Measurements from ENCODE around the gene BACE1.

BACE1 gene

GRCh38 chr11:117313828-117314768 is 2.0 kb downstream of the BACE1 start:
- TF ChIP-seq, protein P1, sequence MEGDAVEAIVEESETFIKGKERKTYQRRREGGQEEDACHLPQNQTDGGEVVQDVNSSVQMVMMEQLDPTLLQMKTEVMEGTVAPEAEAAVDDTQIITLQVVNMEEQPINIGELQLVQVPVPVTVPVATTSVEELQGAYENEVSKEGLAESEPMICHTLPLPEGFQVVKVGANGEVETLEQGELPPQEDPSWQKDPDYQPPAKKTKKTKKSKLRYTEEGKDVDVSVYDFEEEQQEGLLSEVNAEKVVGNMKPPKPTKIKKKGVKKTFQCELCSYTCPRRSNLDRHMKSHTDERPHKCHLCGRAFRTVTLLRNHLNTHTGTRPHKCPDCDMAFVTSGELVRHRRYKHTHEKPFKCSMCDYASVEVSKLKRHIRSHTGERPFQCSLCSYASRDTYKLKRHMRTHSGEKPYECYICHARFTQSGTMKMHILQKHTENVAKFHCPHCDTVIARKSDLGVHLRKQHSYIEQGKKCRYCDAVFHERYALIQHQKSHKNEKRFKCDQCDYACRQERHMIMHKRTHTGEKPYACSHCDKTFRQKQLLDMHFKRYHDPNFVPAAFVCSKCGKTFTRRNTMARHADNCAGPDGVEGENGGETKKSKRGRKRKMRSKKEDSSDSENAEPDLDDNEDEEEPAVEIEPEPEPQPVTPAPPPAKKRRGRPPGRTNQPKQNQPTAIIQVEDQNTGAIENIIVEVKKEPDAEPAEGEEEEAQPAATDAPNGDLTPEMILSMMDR (IDR thresholded peaks at IDR 0.05; ENCODE audit: insufficient read depth, low read length, poor library complexity, severe bottlenecking): no peak
- H3K4me3 ChIP-seq (replicated peaks; ENCODE audit: low read depth, low read length): no peak overlapping the region
- no peak for DNase-seq (ENCODE audit: extremely low read depth, insufficient read length)
- H3K36me3 ChIP-seq (ENCODE audit: control insufficient read depth, insufficient read depth, low read length): no peaks in the 10 kb centered on the region
- peaks cover 3% of the 10 kb centered on the region for H3K27me3 ChIP-seq (replicated peaks; ENCODE audit: control insufficient read depth, insufficient read depth, low read length)

GRCh38 chr11:117313091-117313490 is 3.0 kb downstream of the BACE1 start:
- Histone ChIP-seq H3K4me3 (replicated peaks; ENCODE audit: low read depth, low read length) (no peak overlapping the region), H3K27me3 (replicated peaks; ENCODE audit: control insufficient read depth, insufficient read depth, low read length) (peaks cover 3% of the 10 kb centered on the region), H3K36me3 (ENCODE audit: control insufficient read depth, insufficient read depth, low read length) (no peaks in the 10 kb centered on the region)
- TF ChIP-seq, protein P1 (IDR thresholded peaks at IDR 0.05; ENCODE audit: insufficient read depth, low read length, poor library complexity, severe bottlenecking): no peak
- no peak for DNase-seq (ENCODE audit: extremely low read depth, insufficient read length)

GRCh38 chr11:117309310-117309709 is 6.7 kb downstream of the BACE1 start:
- H3K27me3 ChIP-seq (replicated peaks; ENCODE audit: control insufficient read depth, insufficient read depth, low read length): no peaks in the 10 kb centered on the region
- DNase-seq (ENCODE audit: extremely low read depth, insufficient read length): no peak
- no peak overlapping the region for H3K4me3 ChIP-seq (replicated peaks; ENCODE audit: low read depth, low read length)
- H3K36me3 ChIP-seq (ENCODE audit: control insufficient read depth, insufficient read depth, low read length): no peaks in the 10 kb centered on the region
- TF ChIP-seq, protein P1 (IDR thresholded peaks at IDR 0.05; ENCODE audit: insufficient read depth, low read length, poor library complexity, severe bottlenecking): no peak

GRCh38 chr11:117305145-117305544 is 10.9 kb downstream of the BACE1 start:
- H3K27me3 ChIP-seq (replicated peaks; ENCODE audit: control insufficient read depth, insufficient read depth, low read length): no peaks in the 10 kb centered on the region
- TF ChIP-seq, protein P1 (IDR thresholded peaks at IDR 0.05; ENCODE audit: insufficient read depth, low read length, poor library complexity, severe bottlenecking): no peak

DNA sequence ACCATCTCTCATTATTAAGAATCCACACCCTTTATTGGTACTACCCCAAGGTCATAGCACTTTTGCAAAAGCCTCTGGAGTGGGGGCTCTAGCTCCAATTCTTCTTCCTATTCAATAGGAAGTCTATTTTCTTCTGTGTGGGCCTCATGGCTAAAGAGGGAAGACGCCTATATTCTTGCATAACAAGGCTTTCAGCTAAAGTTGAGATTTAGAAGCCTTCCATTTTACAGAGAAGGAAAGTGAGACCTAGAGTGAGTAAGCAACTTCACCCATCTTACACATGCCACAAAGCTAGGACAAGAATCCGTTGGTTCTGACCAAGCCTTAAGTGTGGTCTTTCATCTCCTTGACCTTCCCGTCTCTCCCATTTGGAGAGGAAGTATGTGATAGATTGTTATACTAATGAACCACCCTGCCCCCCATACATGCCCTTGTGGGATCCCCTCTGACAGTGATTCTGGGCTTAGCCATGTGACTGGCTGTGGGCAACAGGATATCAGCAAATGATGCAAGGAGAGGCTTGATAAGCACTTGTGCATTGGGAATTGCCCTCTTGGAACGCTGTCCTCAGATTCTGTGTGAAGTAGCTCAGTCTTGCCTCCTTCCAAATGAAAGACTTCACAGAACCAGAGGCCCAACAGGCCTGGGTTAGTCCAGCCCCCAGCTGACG is 12.3 kb downstream of the BACE1 start:
- no peak for DNase-seq (ENCODE audit: extremely low read depth, insufficient read length)
- TF ChIP-seq, protein P1 (IDR thresholded peaks at IDR 0.05; ENCODE audit: insufficient read depth, low read length, poor library complexity, severe bottlenecking): no peak
- H3K4me3 ChIP-seq (replicated peaks; ENCODE audit: low read depth, low read length): no peak overlapping the region
- no peaks in the 10 kb centered on the region for H3K27me3 ChIP-seq (replicated peaks; ENCODE audit: control insufficient read depth, insufficient read depth, low read length)
- no peaks in the 10 kb centered on the region for H3K36me3 ChIP-seq (ENCODE audit: control insufficient read depth, insufficient read depth, low read length)

More at GRCh38 chr11:117305145-117305544, 10.9 kb downstream of the BACE1 start:
- no peaks in the 10 kb centered on the region for H3K36me3 ChIP-seq (ENCODE audit: control insufficient read depth, insufficient read depth, low read length)
- DNase-seq (ENCODE audit: extremely low read depth, insufficient read length): no peak
- H3K4me3 ChIP-seq (replicated peaks; ENCODE audit: low read depth, low read length): no peak overlapping the region
